ENCODE measurements around the gene LBH.

LBH gene

GRCh38 chr2:30271301-30271700 lies 40.0 kb downstream of the LBH start:
- Histone ChIP-seq H3K4me1 (no peaks in the 10 kb centered on the region), H3K27me3 (ENCODE audit: control insufficient read depth, insufficient read depth, low read length) (no peaks in the 10 kb centered on the region), H3K9me3 (ENCODE audit: control insufficient read depth, low read length) (no peaks in the 10 kb centered on the region), H3K79me2 (no peaks in the 10 kb centered on the region), H3K4me2 (ENCODE audit: low read length) (no peak overlapping the region), H3K4me3 (ENCODE audit: low read depth, low read length) (no peak overlapping the region), H3K9ac (no peak overlapping the region), H3K27ac (no peak overlapping the region), H2AFZ (no peak overlapping the region), H3K36me3 (ENCODE audit: control insufficient read depth, insufficient read depth, low read length) (no peaks in the 10 kb centered on the region)
- no peak for TF ChIP-seq CTCF (IDR thresholded peaks at IDR 0.05)

- no peaks in the 10 kb centered on the region for H3K79me2 ChIP-seq
- H3K4me1 ChIP-seq = no peaks in the 10 kb centered on the region
- H3K4me2 ChIP-seq (ENCODE audit: low read length) = no peak overlapping the region
- no peak overlapping the region for H3K9ac ChIP-seq
- no peak overlapping the region for H3K4me3 ChIP-seq (ENCODE audit: low read depth, low read length)
- no peaks in the 10 kb centered on the region for H3K9me3 ChIP-seq (ENCODE audit: control insufficient read depth, low read length)
- no peaks in the 10 kb centered on the region for H3K27me3 ChIP-seq (ENCODE audit: control insufficient read depth, insufficient read depth, low read length)
- no peak overlapping the region for H3K27ac ChIP-seq
- no peak overlapping the region for H2AFZ ChIP-seq
- H3K36me3 ChIP-seq (ENCODE audit: control insufficient read depth, insufficient read depth, low read length) = no peaks in the 10 kb centered on the region
- no peak for TF ChIP-seq CTCF (IDR thresholded peaks at IDR 0.05)
Observed at GRCh38 chr2:30272286-30272685, 41.0 kb downstream of the LBH start.

- Histone ChIP-seq H3K9ac (no peak overlapping the region), H3K27me3 (ENCODE audit: control insufficient read depth, insufficient read depth, low read length) (no peaks in the 10 kb centered on the region), H2AFZ (no peak overlapping the region), H3K4me1 (no peaks in the 10 kb centered on the region), H3K79me2 (no peaks in the 10 kb centered on the region), H3K36me3 (ENCODE audit: control insufficient read depth, insufficient read depth, low read length) (no peaks in the 10 kb centered on the region), H3K4me3 (ENCODE audit: low read depth, low read length) (no peak overlapping the region), H3K27ac (no peak overlapping the region), H3K9me3 (ENCODE audit: control insufficient read depth, low read length) (no peaks in the 10 kb centered on the region), H3K4me2 (ENCODE audit: low read length) (no peak overlapping the region)
- TF ChIP-seq CTCF (IDR thresholded peaks at IDR 0.05) = no peak
Observed at GRCh38 chr2:30272761-30273573, 41.6 kb downstream of the LBH start.

GRCh38 chr2:30273574-30273929 lies 42.2 kb downstream of the LBH start:
- Histone ChIP-seq H3K27ac (no peak overlapping the region), H3K4me2 (ENCODE audit: low read length) (no peak overlapping the region), H3K9ac (no peak overlapping the region), H2AFZ (no peak overlapping the region), H3K4me1 (no peaks in the 10 kb centered on the region), H3K79me2 (no peaks in the 10 kb centered on the region), H3K27me3 (ENCODE audit: control insufficient read depth, insufficient read depth, low read length) (no peaks in the 10 kb centered on the region), H3K36me3 (ENCODE audit: control insufficient read depth, insufficient read depth, low read length) (no peaks in the 10 kb centered on the region), H3K9me3 (ENCODE audit: control insufficient read depth, low read length) (no peaks in the 10 kb centered on the region), H3K4me3 (ENCODE audit: low read depth, low read length) (no peak overlapping the region)
- no peak for TF ChIP-seq CTCF (IDR thresholded peaks at IDR 0.05)

GRCh38 chr2:30275256-30275655 lies 43.9 kb downstream of the LBH start:
- Histone ChIP-seq H3K4me2 (ENCODE audit: low read length) (no peak overlapping the region), H3K9ac (no peak overlapping the region), H3K27ac (no peak overlapping the region), H3K4me1 (no peaks in the 10 kb centered on the region), H3K27me3 (ENCODE audit: control insufficient read depth, insufficient read depth, low read length) (no peaks in the 10 kb centered on the region), H3K79me2 (no peaks in the 10 kb centered on the region), H3K4me3 (ENCODE audit: low read depth, low read length) (no peak overlapping the region), H3K9me3 (ENCODE audit: control insufficient read depth, low read length) (no peaks in the 10 kb centered on the region), H2AFZ (no peak overlapping the region), H3K36me3 (ENCODE audit: control insufficient read depth, insufficient read depth, low read length) (no peaks in the 10 kb centered on the region)
- TF ChIP-seq CTCF (IDR thresholded peaks at IDR 0.05) = no peak

All from parathyroid adenoma (tissue), 2 donors.